Measurements from ENCODE around the gene PFDN6. TPM values are rescaled to one million over a fixed set of nuclear protein-coding genes. Genes with fewer than 3 reads are reported as not detected.
A peak's percentile ranks its signal among the peaks of the same experiment; 100 is the strongest.

The PFDN6 gene
- polyA plus RNA-seq, 3 donors, result 26.0 to 36.2 (median 28.4) TPM

- Histone ChIP-seq H3K27ac (ENCODE audit: low read depth in 1 of 2, low read length in 2 of 2) (peak overlapping the region in 1 of 2 donors; percentile 6), H3K36me3 (replicated peaks in 1 of 2; ENCODE audit: control insufficient read depth in 1 of 2, insufficient read depth in 2 of 2, low read length in 2 of 2) (peaks cover 75 to 100% of the 10 kb centered on the region in 2 donors), H2AFZ (ENCODE audit: insufficient read depth, low read depth, low read length, poor library complexity, severe bottlenecking) (no peak overlapping the region), H3K4me3 (replicated peaks in 1 of 3; ENCODE audit: low read depth in 2 of 3, low read length in 3 of 3) (no peak overlapping the region), H3K9me3 (replicated peaks in 1 of 2; ENCODE audit: control insufficient read depth in 1 of 2, insufficient read depth in 1 of 2, low read length in 2 of 2) (no peaks in the 10 kb centered on the region), H3K27me3 (ENCODE audit: control insufficient read depth in 2 of 2, insufficient read depth in 2 of 2, low read length in 2 of 2) (no peaks in the 10 kb centered on the region), H4K20me1 (ENCODE audit: insufficient read depth, low read length) (no peaks in the 10 kb centered on the region), H3K79me2 (ENCODE audit: insufficient read depth, low read length) (no peaks in the 10 kb centered on the region), H3K4me2 (replicated peaks; ENCODE audit: extremely low read depth, low read length, poor library complexity, severe bottlenecking) (no peak overlapping the region), H3K9ac (ENCODE audit: insufficient read depth, low read length, poor library complexity, severe bottlenecking) (no peak overlapping the region), H3K4me1 (ENCODE audit: control insufficient read depth in 1 of 2, insufficient read depth in 2 of 2, low read length in 2 of 2) (peaks cover 5 to 6% of the 10 kb centered on the region in 2 donors)
- intact Hi-C loops (cut with micrococcal nuclease), result no loop called here
- Mint-ChIP-seq H3K36me3 (peaks cover 87 to 97% of the 10 kb centered on the region in 2 donors), H3K27ac (peak overlapping the region in 2 of 7 donors; percentile 16 to 62), H3K4me3 (no peak overlapping the region), H3K9me3 (no peaks in the 10 kb centered on the region), H3K4me1 (peaks cover 8% of the 10 kb centered on the region), H3K27me3 (ENCODE audit: low read depth in 3 of 3) (peaks cover 0 to 2% (median 1%) of the 10 kb centered on the region in 3 donors)
- WGBS (ENCODE audit: insufficient coverage), result 100% methylated on average over 4 of the region's 7 CpGs
- DNase-seq, result no peak
- TF ChIP-seq, protein P1, sequence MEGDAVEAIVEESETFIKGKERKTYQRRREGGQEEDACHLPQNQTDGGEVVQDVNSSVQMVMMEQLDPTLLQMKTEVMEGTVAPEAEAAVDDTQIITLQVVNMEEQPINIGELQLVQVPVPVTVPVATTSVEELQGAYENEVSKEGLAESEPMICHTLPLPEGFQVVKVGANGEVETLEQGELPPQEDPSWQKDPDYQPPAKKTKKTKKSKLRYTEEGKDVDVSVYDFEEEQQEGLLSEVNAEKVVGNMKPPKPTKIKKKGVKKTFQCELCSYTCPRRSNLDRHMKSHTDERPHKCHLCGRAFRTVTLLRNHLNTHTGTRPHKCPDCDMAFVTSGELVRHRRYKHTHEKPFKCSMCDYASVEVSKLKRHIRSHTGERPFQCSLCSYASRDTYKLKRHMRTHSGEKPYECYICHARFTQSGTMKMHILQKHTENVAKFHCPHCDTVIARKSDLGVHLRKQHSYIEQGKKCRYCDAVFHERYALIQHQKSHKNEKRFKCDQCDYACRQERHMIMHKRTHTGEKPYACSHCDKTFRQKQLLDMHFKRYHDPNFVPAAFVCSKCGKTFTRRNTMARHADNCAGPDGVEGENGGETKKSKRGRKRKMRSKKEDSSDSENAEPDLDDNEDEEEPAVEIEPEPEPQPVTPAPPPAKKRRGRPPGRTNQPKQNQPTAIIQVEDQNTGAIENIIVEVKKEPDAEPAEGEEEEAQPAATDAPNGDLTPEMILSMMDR (IDR thresholded peaks at IDR 0.05), result no peak
Observed at GRCh38 chr6:33264015-33264414, 25.4 kb upstream of the PFDN6 start.

GRCh38 chr6:33271117-33271467 is 18.3 kb upstream of the PFDN6 start:
- peaks cover 60 to 67% of the 10 kb centered on the region in 2 donors for H3K36me3 Mint-ChIP-seq

More at GRCh38 chr6:33271117-33271467, 18.3 kb upstream of the PFDN6 start:
- peak overlapping the region; percentile 89 for H3K9ac ChIP-seq (ENCODE audit: insufficient read depth, low read length, poor library complexity, severe bottlenecking)
- peak overlapping the region; percentile 90 for H2AFZ ChIP-seq (ENCODE audit: insufficient read depth, low read depth, low read length, poor library complexity, severe bottlenecking)
- H3K4me3 ChIP-seq (replicated peaks in 1 of 3; ENCODE audit: low read depth in 2 of 3, low read length in 3 of 3), result peak overlapping the region; percentile 83 to 95 (median 91)
- TF ChIP-seq, protein P1 (IDR thresholded peaks at IDR 0.05), result no peak
- H3K9me3 ChIP-seq (replicated peaks in 1 of 2; ENCODE audit: control insufficient read depth in 1 of 2, insufficient read depth in 1 of 2, low read length in 2 of 2), result no peaks in the 10 kb centered on the region
- H3K79me2 ChIP-seq (ENCODE audit: insufficient read depth, low read length), result peaks cover 57% of the 10 kb centered on the region
- H3K4me2 ChIP-seq (replicated peaks; ENCODE audit: extremely low read depth, low read length, poor library complexity, severe bottlenecking), result peak overlapping the region; percentile 79
- peak overlapping the region; percentile 96 to 100 for H3K4me3 Mint-ChIP-seq
- H3K27ac ChIP-seq (ENCODE audit: low read depth in 1 of 2, low read length in 2 of 2), result peak overlapping the region; percentile 93 to 99
- H3K4me1 ChIP-seq (ENCODE audit: control insufficient read depth in 1 of 2, insufficient read depth in 2 of 2, low read length in 2 of 2), result peaks cover 48 to 54% of the 10 kb centered on the region in 2 donors
- WGBS (ENCODE audit: insufficient coverage), result 0% methylated on average over 3 of the region's 7 CpGs
- no peaks in the 10 kb centered on the region for H3K9me3 Mint-ChIP-seq
- peaks cover 34% of the 10 kb centered on the region for H4K20me1 ChIP-seq (ENCODE audit: insufficient read depth, low read length)
- H3K4me1 Mint-ChIP-seq, result peaks cover 52% of the 10 kb centered on the region
- peaks cover 58 to 75% of the 10 kb centered on the region in 2 donors for H3K36me3 ChIP-seq (replicated peaks in 1 of 2; ENCODE audit: control insufficient read depth in 1 of 2, insufficient read depth in 2 of 2, low read length in 2 of 2)
- H3K27ac Mint-ChIP-seq, result peak overlapping the region; percentile 98 to 100 (median 100)
- intact Hi-C loops (cut with micrococcal nuclease), result no loop called here
- peaks cover 0 to 1% (median 0%) of the 10 kb centered on the region in 3 donors for H3K27me3 Mint-ChIP-seq (ENCODE audit: low read depth in 3 of 3)
- H3K27me3 ChIP-seq (ENCODE audit: control insufficient read depth in 2 of 2, insufficient read depth in 2 of 2, low read length in 2 of 2), result no peaks in the 10 kb centered on the region
- peak in 1 of 3 donors; percentile 16 for DNase-seq
